Activated CD4-positive, alpha-beta T cell treated with anti-CD3 and anti-CD28 coated beads, Interleukin-2, Interleukin-4, amounts not matched to agents 100 ng/mL and 50 ng/mL, durations not matched to agents 16 hours and 8 hours (primary cell): ENCODE results near the gene HMOX2.

ENCODE experiments used
- DNase-seq: peaks from one replicate; pipeline ENCODE4 v3.0.0-alpha.2; 2020; ENCODE audit warnings: low spot score

Gene HMOX2, protein sequence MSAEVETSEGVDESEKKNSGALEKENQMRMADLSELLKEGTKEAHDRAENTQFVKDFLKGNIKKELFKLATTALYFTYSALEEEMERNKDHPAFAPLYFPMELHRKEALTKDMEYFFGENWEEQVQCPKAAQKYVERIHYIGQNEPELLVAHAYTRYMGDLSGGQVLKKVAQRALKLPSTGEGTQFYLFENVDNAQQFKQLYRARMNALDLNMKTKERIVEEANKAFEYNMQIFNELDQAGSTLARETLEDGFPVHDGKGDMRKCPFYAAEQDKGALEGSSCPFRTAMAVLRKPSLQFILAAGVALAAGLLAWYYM

DNA sequence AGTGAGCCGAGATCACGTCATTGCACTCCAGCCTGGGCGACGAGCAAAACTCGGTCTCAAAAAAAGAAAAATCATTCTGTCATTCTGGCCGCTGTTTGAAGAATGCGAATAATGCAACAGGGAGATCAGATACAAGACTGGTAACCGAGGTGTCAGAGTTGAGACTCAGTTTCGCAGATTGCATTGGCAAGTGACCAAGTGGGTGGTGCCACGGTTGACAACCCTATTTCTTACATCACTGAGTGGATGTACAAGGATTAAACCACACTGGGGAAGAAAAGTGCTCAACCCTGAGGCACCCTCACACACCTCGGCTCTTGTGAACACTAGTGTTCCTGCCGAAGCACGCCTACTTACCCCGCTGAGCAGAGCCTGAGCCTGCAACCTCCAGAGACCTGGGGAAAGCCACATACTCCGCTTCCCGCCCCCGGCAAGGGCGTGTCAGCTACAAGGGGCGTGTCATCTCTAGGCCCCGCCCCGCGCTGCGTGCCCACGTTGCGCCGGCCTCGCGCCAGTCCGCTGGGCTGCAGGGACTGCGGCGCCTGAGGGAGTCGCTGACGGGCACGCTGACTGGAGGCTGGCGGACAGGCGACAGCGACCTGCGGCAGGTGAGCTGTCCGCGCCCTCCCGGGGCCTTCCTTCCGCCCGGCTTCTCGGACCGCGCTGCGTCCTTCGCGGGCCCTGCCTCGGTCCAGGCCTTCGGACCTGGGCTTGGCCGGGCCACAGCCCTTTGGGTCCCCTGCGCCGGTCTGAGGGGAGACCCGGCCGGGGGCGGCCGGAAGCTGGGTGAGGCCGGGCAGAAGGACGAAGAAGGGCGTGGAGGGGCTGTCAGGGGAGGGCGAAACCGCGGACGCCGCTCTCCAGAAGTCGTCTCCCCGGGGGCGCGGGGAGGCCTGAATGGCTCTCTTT lies at the start of gene HMOX2:
HMOX2 (plus strand) TSS at position 519 of the 909 bp plus-strand sequence. CDS start 29,127 bp downstream, outside the sequence.
- DNase-seq, result peak; percentile 97

DNA sequence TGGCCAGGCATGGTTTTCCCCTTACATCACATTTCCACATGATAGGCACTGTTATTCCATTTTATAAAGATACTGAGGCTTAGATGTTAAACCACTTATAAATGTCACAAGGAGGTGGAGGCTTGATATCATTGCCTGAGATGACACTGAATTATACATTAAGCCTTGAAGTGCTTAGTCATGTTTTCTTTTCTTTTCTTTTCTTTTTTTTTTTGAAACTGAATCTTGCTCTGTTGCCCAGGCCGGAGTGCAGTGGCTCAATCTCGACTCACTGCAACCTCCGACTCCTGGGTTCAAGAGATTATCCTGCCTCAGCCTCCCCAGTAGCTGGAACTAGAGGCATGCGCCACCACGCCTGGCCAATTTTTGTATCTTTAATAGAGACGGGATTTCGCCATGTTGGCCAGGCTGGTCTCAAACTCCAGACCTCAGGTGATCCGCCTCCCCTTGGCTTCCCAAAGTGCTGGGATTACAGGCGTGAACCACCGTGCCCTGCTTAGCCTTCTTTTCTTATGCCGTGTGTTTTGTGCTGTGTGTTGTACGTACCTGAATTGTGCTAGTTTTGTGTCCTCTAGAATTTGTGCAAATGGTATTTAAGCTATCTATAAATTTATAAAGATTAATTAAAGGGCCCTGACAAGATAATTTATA lies 49.4 kb upstream of the HMOX2 start:
- DNase-seq, result no peak

DNA sequence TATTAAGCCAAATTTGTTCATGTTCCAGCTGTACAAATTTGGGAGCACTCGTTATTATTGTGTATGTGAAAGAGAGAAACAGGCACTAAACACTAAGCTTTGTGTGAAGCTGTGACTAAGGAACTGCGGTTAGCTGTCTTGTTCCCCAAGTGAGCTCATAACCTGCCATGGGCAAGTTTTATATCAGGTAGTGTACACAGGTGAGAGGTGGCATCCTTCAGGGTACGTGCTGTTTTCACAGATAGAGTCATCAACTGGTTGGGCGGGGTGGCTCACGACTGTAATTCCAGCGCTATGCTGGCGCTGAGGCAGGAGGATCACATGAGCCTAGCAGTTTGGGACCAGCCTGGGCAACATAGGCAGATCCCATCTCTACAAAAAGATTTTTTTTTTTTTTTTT lies 47.7 kb upstream of the HMOX2 start:
- no peak for DNase-seq

DNA sequence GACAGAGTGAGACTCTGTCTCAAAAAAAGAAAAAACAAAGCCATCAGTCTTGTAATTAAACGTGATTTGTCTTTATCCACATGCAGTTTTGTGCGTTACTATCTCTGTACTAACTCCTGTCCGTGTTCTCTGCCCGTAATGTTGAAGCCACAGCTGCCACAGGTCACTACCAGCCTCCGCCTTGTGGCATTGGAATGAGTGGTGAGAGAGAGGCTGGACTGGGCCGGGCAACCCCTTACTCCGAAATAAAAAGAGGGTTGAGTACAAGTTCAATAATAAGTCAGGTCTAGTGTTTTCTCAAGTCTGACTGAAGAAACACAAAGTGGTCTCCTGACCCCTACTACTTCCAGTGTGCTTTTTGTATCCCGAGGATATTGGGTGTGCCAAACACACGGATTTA lies 45.2 kb upstream of the HMOX2 start:
- no peak for DNase-seq

DNA sequence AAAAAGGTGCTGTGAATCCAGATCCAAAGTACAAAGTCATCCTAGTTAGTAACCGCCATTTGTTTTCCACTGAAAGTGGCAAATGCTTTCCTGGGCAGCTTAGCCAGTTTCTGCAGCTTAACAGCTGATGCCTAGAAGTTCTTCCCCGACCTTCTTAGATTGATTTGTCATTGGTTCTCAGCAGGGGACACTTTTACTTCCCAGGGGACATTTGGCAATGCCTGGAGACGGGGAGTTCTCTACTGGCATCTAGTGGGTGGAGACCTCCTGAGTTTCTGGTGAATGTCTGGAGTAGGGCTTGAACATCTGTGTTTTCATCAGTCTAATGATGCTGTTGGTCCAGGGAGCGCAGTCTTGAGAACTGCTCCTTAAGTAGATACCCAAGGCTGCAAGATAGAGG lies 43.0 kb upstream of the HMOX2 start:
- DNase-seq, result no peak

DNA sequence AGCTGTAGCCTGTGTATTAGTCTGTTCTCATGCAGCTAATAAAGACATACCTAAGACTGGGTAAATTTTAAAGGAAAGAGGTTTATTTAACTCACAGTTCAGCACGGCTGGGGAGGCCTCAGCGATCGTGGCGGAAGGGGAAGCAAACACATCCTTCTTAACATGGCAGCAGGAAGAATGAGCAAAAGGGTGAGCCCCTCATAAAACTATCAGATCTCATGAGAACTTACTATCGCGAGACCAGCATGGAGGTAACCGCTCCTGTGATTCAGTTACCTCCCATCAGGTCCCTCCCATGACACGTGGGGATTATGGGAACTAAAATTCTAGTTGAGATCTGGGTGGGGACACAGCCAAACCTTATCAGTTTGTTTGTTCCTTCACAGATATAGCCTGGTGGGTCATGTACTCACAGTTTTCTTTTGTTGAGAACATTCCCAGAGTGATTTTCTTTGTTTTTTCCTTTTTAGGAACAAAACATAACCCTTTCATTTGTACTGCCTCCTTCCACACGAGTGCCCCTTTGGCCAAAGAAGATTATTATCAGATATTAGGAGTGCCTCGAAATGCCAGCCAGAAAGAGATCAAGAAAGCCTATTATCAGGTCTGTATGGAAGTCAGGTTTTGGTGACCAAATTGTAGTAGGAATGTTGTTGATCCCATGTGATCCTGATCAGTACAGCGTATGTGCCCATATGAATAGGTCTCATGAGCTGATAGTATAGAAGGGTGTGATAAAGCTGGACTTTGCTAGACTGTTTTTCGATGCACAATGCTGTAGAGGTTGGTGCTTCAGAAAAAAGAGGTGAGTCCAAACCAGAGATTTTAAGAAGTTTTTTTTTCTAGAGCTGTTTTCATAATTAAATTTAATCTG lies 42.0 kb upstream of the HMOX2 start:
- DNase-seq, result no peak

DNA sequence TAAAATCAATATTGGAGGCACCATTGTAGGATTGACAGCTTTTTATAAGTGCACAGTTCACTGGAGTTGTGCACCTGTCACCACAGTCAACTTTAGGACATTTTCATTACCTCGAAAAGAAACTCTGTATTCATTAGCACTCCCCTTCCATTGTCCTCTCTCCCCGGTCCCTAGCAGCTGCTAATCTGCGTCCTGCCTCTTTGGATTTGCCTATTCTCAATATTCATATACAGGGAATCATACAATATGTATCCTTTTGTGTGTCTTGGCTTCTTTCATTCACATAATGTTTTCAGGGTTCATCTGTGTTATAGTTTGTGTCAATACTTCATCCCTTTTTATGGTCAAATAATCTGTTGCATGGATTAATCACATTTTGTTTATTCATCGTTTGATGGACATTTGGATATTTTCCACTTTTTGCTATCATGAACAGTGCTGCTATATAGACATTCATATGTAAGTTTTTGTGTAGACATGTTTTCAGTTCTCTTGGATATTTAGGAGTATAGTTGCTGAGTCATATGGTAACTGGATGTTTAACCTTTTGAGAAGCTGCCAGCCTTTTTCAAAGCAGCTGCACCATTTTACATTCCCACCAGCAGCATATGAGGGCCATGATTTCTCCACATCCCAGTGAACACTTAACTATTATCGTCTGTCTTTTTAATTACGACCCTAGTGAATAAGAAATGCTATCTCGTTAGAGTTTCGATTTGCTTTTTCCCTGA lies 40.7 kb upstream of the HMOX2 start:
- DNase-seq, result no peak

DNA sequence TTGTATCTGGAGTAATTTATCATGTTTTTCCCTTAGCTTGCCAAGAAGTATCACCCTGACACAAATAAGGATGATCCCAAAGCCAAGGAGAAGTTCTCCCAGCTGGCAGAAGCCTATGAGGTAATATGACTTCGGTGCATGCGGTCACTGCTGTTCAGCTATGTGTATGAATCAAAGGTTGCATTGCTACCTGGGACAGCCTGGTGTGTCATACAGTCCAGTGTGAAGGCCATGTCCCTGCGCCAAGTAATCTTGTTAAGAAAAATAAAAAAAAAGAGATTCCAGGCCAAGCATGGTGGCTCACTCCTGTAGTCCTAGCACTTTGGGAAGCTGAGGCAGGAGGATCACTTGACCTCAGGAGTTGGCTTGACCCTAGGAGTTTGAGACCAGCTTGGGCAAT lies 38.8 kb upstream of the HMOX2 start:
- no peak for DNase-seq

DNA sequence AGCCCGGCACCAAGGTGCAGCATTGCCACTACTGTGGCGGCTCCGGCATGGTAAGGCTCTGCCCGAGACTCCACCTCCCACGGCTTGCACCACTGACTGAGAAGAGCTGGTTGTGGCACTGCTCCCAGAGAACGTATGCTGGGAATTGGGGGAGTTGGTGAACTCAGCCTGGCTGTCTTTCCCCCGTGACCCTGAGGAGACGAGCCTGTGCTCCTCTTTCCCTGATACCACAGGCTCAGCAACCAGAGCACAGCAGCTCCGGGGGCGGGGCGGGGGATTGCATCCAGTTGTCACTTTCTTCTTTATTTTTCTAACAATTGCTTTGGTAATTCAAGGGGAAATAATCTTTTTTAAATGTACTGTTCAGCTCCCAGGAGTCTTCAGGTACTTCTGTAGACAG lies 33.8 kb upstream of the HMOX2 start:
- DNase-seq, result no peak

DNA sequence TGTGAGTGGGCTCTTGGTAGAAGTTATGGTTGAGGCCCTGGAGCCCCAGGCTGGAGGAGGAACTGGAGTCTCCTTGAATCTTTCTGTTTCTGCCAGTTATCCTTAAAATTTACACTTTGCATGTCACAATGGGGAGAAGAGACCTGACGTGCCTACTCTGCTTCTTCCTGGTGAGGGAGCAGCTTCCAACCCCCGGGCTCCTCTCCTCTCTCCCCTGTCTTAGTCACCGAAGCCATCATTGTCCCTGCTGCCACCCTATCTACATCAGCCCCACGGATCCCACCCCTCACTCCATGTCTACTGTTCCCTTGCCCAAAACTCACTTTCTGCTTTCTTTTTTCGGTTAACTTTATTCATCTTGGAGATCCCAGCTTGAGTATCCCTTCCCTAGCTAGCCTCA lies 32.9 kb upstream of the HMOX2 start:
- DNase-seq, result no peak

DNA sequence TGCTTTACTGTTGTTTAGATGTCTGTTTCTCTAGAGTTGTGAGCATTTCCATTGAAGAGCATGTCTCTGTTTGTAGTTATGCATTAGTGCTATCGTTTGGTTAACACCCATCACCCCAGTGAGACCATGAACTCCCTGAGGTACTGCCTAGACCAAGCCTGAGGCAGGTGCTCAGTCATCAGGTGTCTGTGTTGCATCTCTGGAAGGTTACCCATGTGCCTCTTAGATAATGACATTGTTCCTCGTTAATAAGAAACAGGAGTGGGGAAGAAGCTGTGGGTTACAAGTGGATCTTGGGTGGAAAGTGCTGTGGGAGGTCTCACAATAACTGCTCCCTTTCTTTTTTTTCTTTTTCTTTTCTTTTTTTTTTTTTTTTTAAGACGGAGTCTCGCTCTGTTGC lies 32.2 kb upstream of the HMOX2 start:
- no peak for DNase-seq

DNA sequence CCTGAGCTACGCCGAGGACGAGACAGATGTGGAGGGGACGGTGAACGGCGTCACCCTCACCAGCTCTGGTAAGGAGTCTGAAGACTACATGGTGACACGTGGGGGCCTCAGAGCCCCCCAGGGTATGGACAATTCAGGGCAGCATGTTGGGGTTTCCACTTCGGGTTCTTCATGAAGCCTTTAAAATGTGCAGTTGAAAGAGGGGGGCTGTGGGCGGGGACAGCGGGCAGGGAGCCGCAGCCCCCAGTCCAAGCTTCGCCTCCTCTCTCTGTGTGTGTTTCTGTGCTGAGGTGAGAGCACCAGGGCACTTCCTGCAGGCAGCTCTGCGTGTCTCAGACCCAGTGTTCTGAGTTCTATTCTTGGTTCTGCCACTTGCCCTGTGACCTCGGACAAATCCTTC lies 25.8 kb upstream of the HMOX2 start:
- DNase-seq, result no peak

DNA sequence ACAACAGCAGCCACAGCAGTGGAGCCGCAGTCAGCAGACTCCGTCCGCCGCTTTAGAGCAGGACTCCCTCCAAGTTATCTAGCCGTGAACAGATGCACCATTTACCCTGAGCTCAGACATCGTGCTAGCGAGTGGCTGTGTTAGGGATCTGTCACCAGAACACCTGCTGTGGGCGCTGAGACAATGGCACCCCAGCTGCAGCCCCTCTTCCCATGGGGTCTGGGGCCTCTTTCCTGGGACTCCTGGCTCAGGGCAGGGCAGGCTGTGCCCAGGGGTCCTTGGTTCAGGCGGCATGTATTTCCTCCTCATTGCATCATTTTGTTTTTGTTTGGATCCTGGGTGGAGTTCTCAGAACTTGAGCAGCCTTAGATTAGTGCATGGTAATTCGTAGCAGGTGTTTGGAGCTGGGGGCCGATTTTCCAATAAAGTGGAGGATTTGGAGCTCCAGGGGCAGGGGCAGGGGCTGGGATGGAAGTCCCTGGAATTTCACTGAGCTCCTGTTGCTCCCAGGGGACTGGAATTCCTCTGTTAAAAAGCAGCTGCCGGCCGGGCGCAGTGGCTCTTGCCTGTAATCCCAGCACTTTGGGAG lies 25.2 kb upstream of the HMOX2 start:
- no peak for DNase-seq

DNA sequence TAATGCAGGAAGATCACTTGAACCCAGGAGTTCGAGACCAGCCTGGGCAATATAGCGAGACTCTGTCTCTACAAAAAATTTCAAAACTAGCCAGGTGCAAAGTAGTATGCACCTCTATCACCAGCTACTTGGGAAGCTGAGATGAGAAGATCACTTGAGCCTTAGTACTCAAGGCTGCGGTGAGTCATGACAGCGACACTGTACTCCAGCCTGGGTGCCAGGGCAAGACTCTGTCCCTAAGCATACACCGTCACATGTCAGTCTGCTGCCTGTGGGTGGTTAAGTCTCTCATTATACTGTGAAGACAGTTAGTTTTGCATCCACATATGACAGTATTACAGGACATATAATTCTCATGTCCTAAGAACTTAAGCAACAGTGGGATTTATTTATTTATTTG lies 23.5 kb upstream of the HMOX2 start:
- no peak for DNase-seq

DNA sequence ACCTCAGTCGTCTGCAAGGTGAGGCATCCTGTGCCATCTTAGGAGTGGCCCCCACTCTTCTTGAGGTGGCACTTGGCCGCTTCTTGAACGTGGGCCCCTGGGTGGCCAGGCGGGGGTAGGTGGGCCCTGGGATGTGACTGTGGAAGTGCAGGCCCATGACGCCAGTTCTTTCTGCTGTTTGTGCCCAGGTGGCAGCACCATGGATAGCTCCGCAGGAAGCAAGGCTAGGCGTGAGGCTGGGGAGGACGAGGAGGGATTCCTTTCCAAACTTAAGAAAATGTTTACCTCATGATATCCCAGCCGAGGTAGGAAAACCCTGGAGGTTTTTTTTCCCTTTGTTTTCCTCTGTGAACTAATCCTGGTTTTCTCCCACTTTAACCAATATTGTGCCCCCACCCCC lies 21.6 kb upstream of the HMOX2 start:
- no peak for DNase-seq

DNA sequence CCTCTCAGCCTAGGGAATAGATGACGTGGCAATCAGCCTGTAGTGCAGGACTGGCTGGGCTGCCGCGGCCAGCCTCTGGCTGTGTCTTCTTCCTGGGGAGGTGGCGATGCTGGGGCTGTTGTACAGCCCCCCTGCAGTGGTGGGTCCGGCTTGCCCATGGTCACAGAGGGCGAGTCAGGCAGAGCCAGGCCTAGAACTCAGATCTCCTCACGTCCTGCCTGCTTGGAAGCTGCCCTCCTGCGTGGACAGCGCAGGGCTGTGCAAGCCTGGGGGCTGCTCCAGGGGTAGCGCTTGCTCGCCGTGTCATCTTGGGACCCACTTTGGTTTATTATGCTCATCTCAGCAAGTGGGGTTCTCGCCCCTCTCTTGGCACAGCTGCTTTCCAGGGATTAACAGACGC lies 21.1 kb upstream of the HMOX2 start:
- no peak for DNase-seq

DNA sequence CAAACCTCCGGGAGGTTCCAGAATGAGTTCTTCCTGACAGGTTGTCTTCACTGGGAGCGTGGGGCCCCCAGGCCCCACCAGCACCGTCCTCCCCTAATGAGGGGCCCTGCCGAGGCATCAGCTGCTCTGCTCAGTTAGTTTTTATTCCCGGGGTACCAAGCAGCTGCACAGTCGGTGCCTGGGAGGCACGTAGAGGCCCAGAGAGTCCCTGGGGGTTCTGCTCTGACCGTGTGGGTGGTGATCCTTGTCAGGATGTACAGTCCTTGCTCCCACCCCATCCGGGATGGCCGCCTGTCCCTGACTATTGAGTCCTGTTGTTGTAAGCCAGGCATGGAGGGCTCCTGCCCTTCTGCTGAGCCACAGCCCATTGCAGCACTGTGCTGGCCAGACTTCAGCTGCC lies 20.2 kb upstream of the HMOX2 start:
- DNase-seq, result no peak

DNA sequence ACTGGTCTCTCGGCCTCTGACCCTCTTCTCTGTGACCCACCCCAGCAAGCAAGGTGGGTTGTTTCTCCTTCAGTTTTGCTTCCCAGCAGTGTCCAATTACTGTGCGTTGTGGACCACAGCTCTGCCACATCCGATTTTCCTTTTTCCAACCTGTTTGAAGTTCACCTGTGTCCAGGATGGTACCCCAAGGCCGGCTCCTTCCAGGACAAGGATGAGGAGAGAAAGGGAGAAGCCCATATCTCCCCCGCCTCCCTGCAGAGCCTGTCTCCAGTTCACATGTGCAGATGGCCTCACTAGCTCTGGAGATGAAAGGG lies 15.3 kb upstream of the HMOX2 start:
- no peak for DNase-seq

DNA sequence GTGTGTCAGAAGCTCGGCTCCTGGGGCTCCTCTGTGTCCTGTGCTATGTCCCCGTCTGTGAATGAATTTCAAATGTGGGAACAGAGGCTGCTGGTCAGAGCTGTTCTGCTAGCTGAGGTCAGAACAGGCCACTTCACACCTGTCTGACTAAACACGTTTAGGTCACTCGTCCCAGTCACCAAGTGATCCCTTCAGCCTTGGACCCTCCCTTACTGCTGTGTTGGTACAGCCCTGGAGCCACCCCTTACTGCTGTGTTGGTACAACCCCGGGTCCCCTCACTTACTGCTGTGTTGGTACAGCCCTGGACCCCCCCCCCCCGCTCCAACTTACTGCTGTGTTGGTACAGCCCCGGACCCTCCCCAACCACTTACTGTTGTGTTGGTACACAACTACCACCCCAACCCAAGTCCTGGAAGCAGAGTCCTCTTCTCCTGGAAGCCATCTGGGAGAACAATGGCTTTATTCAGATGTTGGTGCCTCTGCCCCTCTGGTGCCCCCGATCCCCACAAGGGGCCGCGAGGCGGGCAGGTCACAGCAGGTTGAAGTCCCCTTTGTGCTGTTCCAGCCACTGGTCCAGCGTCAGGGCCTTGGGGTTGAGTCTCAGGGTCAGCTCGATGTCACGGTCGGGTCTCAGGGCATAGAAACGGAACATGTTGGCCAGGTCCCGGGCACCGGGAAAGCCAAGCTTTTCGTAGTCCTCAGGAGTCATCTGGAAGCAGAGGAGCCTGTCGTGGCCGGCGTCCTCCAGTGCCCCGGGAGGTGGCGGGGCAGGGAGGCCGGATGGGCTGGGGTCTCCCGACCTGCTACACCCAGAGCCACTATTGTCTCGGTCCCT lies 14.7 kb upstream of the HMOX2 start:
- DNase-seq, result no peak

DNA sequence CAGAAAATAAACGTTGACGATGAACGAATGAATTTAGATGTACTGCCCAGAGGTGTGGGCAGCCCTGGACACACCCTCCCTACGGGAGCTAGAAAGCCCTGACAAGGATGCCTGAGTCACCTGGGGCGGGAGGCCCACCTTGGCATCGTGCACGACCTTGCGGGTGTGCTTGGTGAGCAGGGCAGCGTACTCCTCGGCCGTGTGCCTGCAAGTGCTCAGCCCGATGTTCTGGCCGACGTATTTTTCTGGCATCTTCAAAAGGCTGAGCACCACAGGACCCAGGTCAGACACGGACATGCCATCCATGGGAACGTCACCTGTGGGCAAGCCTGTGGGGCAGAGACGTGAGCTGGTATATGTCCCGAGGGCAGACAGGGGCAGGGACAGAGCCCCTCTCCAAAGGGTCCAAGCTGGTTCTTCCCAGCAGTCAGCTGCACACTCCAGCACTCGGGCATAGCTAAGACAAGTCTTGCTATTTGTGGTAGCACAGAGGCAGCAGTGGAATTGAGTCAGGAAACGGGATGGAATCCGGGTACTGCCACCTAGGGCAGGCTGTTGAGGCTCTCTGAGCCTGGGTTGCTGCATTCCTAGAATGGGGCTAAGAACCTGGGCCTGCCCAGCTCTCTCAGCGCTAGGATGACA lies 12.6 kb upstream of the HMOX2 start:
- no peak for DNase-seq
